Glomerular visceral epithelial cell (primary cell): ENCODE results near the gene FBXO10.

ENCODE experiments used
- DNase-seq: peaks from one replicate; pipeline ENCODE4 v3.0.0-alpha.2; 2016; ENCODE audit errors: extremely low spot score

The FBXO10 gene

GRCh38 chr9:37592108-37592951, 16.1 kb upstream of the FBXO10 start, which contains the start of gene TOMM5:
Gene TOMM5 (minus strand): TSS chr9:37592597. CDS start chr9:37592532, 65 bp downstream.
- peak; percentile 92 for DNase-seq

- DNase-seq: no peak
Observed at GRCh38 chr9:37587521-37587920, 11.3 kb upstream of the FBXO10 start.

- DNase-seq: no peak
Observed at GRCh38 chr9:37583522-37584121, 7.4 kb upstream of the FBXO10 start.

GRCh38 chr9:37582548-37583157, 6.5 kb upstream of the FBXO10 start:
- peak; percentile 50 for DNase-seq

- DNase-seq: no peak
Observed at GRCh38 chr9:37575511-37575914, 667 bp downstream of the FBXO10 start.

DNA sequence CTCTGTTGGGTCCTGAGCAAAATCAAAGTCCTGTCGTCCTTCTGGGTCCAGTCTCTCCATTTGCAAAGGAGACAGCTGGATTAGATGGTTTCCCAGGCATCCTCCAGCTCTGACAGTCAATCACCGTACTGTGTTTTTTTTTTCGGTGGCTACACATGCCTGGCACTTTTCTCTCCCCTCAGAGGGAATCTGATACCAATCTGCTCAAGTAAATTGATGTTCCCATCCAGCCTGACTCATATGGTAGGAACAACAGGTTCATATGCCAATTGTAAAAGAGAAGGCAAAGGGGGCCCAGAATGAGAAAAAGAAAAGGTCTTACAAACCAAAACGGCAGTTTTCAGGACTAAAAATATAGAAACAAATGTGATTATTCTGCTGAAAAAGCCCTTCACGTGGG, 1.2 kb downstream of the FBXO10 start:
- no peak for DNase-seq

DNA sequence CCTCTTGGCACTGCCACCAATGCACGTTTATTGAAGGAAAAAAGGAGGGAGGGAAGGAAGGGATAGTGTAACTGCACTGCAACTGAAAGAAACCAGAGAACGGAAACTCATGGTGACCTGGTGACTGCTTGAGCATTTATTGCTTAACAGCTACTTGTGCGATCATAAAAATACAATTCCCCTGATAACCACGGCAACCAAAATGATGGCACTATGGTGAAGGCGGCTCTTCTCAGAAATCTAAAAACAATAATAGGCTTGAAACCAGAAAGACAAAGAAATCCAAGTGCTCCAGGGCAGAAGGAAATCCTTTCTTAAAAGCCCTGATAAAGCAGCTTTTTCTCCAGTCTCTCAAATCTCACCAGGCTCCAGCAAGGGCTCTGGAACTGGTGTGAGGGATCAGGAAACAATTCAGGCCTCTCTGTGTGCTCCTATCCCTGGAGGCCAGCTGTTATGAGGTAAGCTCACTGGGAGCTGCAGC, 1.9 kb downstream of the FBXO10 start:
- no peak for DNase-seq

GRCh38 chr9:37571282-37571681, 4.9 kb downstream of the FBXO10 start:
- no peak for DNase-seq

GRCh38 chr9:37566716-37567115, 9.5 kb downstream of the FBXO10 start:
- no peak for DNase-seq

GRCh38 chr9:37565661-37566618, 10.2 kb downstream of the FBXO10 start:
- no peak for DNase-seq

GRCh38 chr9:37564916-37565315, 11.3 kb downstream of the FBXO10 start:
- DNase-seq: no peak

DNA sequence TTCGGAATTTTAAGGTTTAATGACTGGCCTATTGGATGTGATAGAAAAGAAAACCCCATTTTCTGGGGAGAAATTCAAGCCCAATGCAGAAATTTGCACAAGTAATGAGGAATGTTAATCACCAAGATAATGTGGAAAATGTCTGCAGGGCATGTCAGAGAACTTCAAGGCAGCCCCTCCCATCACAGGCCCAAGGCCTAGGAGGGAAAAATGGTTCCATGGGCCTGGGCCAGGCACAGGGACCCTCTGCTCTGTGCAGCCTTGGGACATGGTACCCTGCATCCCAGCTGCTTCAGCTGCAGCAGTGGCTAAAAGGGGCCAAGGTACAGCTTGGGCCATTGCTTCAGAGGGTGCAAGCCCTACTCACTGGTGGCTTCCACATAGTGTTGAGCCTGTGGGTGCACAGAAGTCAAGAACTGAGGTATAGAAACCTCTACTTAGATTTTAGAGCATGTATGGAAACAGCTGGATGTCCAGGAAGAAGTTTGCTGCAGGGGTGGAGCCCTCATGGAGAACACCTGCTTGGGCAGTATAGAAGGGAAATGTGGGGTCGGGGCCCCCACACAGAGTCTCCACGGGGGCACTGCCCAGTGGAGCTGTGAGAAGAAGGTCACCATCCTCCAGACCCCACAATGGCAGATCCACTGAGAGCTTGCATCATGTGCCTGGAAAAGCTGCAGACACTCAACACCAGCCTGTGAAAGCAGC, 12.2 kb downstream of the FBXO10 start:
- no peak for DNase-seq

DNA sequence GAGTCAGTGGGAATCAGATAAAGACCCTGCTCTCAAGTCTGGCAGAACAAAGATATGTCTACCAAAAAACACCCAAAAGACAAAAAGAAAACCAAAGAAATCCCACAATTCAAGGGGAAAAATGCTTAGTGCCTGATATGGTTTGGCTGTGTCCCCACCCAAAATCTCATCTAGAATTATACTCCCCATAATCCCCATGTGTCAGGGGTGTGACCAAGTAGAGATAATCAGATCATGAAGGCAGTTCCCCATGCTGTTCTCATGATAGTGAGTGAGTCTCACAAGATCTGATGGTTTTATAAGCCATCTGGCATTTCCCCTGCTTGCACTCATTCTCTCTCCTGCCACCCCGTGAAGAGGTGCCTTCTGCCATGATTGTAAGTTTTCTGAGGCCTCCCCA, 13.4 kb downstream of the FBXO10 start:
- DNase-seq: no peak

- no peak for DNase-seq
Observed at GRCh38 chr9:37561682-37562081, 14.5 kb downstream of the FBXO10 start.

DNA sequence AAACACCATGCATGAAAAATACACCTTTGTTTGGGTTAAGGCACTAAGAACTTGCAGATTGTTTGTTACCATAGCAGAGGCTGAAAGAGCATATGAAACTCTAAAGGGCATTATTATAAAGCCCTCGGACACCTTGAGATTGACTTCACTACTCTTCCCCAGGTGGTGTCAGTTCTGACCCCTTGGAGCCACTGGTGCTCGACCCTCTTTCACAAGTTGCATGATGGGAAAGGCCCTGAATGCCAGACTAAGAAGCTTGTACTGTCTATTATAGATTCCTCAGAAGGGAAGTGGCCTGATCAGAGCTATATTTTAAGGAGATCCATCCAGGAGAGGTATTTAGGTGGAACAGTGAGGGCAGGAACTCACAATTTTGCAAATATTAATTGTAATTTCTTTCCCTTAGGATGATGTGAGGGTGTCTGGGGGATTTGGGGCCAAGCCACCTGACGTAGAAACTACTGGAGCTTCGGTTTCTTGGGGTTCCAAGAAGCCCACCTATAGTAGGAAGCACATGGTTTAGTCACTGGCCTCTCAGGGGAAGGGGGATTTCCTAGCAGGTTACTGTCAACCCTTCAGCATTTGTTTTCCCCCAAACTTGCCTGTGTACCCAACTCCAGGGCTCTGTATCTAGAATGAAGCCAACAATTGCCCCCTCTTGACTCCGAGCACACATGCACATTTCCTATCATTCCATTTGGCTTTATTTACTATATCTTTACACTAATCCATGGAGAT, 16.2 kb downstream of the FBXO10 start:
- no peak for DNase-seq

- DNase-seq: no peak
Observed at GRCh38 chr9:37559125-37559524, 17.1 kb downstream of the FBXO10 start.

GRCh38 chr9:37555786-37556185, 20.4 kb downstream of the FBXO10 start:
- DNase-seq: no peak

DNA sequence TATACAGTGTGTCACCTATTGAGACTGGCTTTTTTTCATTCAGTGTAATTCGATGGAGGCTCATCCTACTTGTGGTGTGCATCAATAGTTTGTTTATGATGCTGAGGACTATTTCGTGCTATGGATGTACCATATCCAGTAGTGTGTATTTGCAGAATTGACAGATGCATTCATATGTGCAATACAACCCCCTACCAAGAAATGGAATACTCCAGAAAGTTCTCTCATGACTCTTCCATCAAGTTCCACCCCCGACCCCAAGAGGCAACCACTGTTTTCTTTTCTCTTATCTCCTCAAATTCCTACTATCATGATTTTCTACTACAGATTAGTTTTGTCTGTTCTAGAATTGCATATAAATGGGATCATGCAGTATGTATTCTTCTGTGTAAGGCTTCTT, 21.9 kb downstream of the FBXO10 start:
- no peak for DNase-seq

DNA sequence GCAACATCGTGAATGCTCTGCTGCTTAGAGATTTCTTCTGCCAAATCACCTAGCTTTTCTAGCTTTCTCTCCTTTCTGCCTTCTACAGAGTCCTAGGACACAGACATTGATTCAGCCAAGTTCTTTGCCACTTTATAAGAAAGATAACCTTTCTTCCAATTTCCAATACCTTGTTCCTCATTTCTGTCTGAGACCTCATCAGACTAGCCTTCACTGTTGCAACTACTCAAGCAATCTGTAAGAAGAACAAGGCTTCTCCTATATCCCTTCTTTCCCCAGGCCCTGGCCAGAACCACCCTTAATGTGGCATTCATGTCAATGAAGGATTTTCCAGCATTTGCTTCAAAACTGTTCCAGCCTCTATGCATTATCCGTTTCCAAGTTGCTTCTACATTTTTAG, 24.3 kb downstream of the FBXO10 start:
- DNase-seq: no peak

- DNase-seq: no peak
Observed at GRCh38 chr9:37551468-37551867, 24.7 kb downstream of the FBXO10 start.
